IMR-90 (cell line): ENCODE data around the gene CKAP4. TPM values are rescaled to one million over a fixed set of nuclear protein-coding genes. Genes with fewer than 3 reads are reported as not detected.

Source experiments
- ATAC-seq: fragments of 200-7000 bp; cut with Tn5 transposase; 2 replicates; pipeline ENCODE4 v1.9.1; 2020; ENCODE audit warnings: low read depth, mild to moderate bottlenecking, moderate library complexity
- BruUV-seq: library from RNA; stranded (reverse); fragments of 400-500 nt; replicated peaks from 2 replicates; lab custom pipeline; 2021; lab: Mats Ljungman, UMichigan
- CTCF ChIA-PET: fragments of 300-600 bp; formaldehyde crosslinking; extraction: SDS; loops from one replicate; lab custom pipeline; 2021; ENCODE audit warnings: antibody characterized with exemption; lab: Yijun Ruan, JAX
- POLR2A ChIA-PET: fragments of 300-600 bp; sonication (Branson Sonifier 250); formaldehyde crosslinking; loops from one replicate; lab custom pipeline; 2022; ENCODE audit warnings: antibody characterized with exemption; ENCODE audit not compliant: unreplicated experiment; lab: Charles Lee
- DNase-seq: peaks from one replicate; pipeline ENCODE4 v3.0.0; 2013
- H2AFZ ChIP-seq: replicated peaks from 2 replicates; pipeline ENCODE3; 2013; ENCODE audit warnings: low read length, mild to moderate bottlenecking; ENCODE audit not compliant: poor library complexity
- H2AK5ac ChIP-seq: 2 replicates; pipeline ENCODE4 v1.6.1; 2013; ENCODE audit warnings: low read depth, low read length, inconsistent platforms
- H2AK9ac ChIP-seq: replicated peaks from 2 replicates; pipeline ENCODE3; 2013; ENCODE audit warnings: mild to moderate bottlenecking, low read depth, low read length, moderate library complexity; ENCODE audit not compliant: poor library complexity
- H2BK120ac ChIP-seq: 2 replicates; pipeline ENCODE4 v1.6.1; 2013; ENCODE audit warnings: low read depth, low read length, inconsistent platforms
- H2BK15ac ChIP-seq: 3 replicates; pipeline ENCODE4 v1.6.1; 2013; ENCODE audit warnings: low read depth, low read length, inconsistent platforms
- H2BK20ac ChIP-seq: 2 replicates; pipeline ENCODE4 v1.6.1; 2013; ENCODE audit warnings: low read depth, mild to moderate bottlenecking, inconsistent platforms, low read length, moderate library complexity
- H2BK5ac ChIP-seq: 2 replicates; pipeline ENCODE4 v1.6.1; 2013; ENCODE audit warnings: mild to moderate bottlenecking, low read depth, low read length, inconsistent platforms; ENCODE audit not compliant: poor library complexity, severe bottlenecking
- H3K14ac ChIP-seq: replicated peaks from 2 replicates; pipeline ENCODE4 v1.6.1; 2013; ENCODE audit warnings: low read depth, low read length, inconsistent platforms
- H3K18ac ChIP-seq: 2 replicates; pipeline ENCODE4 v1.6.1; 2013; ENCODE audit warnings: low read depth, low read length, control low read depth
- H3K23ac ChIP-seq: 2 replicates; pipeline ENCODE4 v1.6.1; 2013; ENCODE audit warnings: low read depth, low read length, inconsistent platforms
- H3K27ac ChIP-seq: 2 replicates; pipeline ENCODE4 v1.5.1; 2013; ENCODE audit warnings: mild to moderate bottlenecking, control low read depth, low read length; ENCODE audit not compliant: insufficient read depth
- H3K27me3 ChIP-seq: 2 replicates; pipeline ENCODE4 v1.6.1; 2013; ENCODE audit warnings: low read length; ENCODE audit not compliant: control insufficient read depth, insufficient read depth
- H3K36me3 ChIP-seq: 2 replicates; pipeline ENCODE4 v1.6.1; 2013; ENCODE audit warnings: low read length, mixed read lengths; ENCODE audit not compliant: control insufficient read depth, insufficient read depth
- H3K4ac ChIP-seq: 2 replicates; pipeline ENCODE4 v1.6.1; 2013; ENCODE audit warnings: low read depth, low read length, inconsistent platforms
- H3K4me1 ChIP-seq: 2 replicates; pipeline ENCODE4 v1.6.1; 2013; ENCODE audit warnings: low read length, mixed read lengths; ENCODE audit not compliant: control insufficient read depth, insufficient read depth
- H3K4me2 ChIP-seq: 2 replicates; pipeline ENCODE4 v1.6.1; 2013; ENCODE audit warnings: low read depth, mild to moderate bottlenecking, control low read depth, low read length, moderate library complexity
- H3K4me3 ChIP-seq: 2 replicates; pipeline ENCODE4 v1.5.1; 2013; ENCODE audit warnings: low read depth, mild to moderate bottlenecking, control low read depth, low read length, moderate library complexity; ENCODE audit not compliant: insufficient read depth
- H3K56ac ChIP-seq: 2 replicates; pipeline ENCODE4 v1.6.1; 2013; ENCODE audit warnings: low read length, inconsistent platforms; ENCODE audit not compliant: insufficient read depth; ENCODE audit errors: extremely low read depth
- H3K79me1 ChIP-seq, 2 experiments: 2 replicates each; pipeline ENCODE4 v1.6.1; 2013; ENCODE audit warnings: low read length in 2 of 2, inconsistent platforms in 1 of 2, low read depth in 1 of 2
- H3K9ac ChIP-seq: 2 replicates; pipeline ENCODE4 v1.6.1; 2013; ENCODE audit warnings: low read depth, low read length, control low read depth
- H3K9me1 ChIP-seq: 2 replicates; pipeline ENCODE4 v1.6.1; 2013; ENCODE audit warnings: low read length, inconsistent platforms; ENCODE audit not compliant: insufficient read depth
- H3K9me3 ChIP-seq: 2 replicates; pipeline ENCODE4 v1.6.1; 2013; ENCODE audit warnings: low read length; ENCODE audit not compliant: control insufficient read depth, insufficient read depth
- H4K20me1 ChIP-seq: 2 replicates; pipeline ENCODE4 v1.6.1; 2013; ENCODE audit warnings: low read length, inconsistent platforms; ENCODE audit not compliant: insufficient read depth
- H4K5ac ChIP-seq: 2 replicates; pipeline ENCODE4 v1.6.1; 2013; ENCODE audit warnings: mild to moderate bottlenecking, low read depth, low read length, control low read depth
- H4K8ac ChIP-seq, 2 experiments: 2 replicates each; pipeline ENCODE4 v1.6.1; 2013; ENCODE audit warnings: low read depth in 2 of 2, low read length in 2 of 2, control low read depth in 1 of 2, inconsistent platforms in 1 of 2
- H4K91ac ChIP-seq: 2 replicates; pipeline ENCODE4 v1.6.1; 2013; ENCODE audit warnings: low read depth, low read length, inconsistent platforms; ENCODE audit not compliant: insufficient read depth
- CTCF ChIP-seq: conservative IDR thresholded peaks from 2 replicates; pipeline ENCODE4 v1.5.1; 2012; ENCODE audit warnings: mild to moderate bottlenecking, low read depth, low read length, improper control_type of control experiment
- ELK1 ChIP-seq: fragments of 150-350 bp; IDR thresholded peaks from 2 replicates; pipeline ENCODE4 v1.6.1; 2016; ENCODE audit warnings: low read depth, mild to moderate bottlenecking, low read length, moderate library complexity, borderline replicate concordance
- MAFK ChIP-seq: IDR thresholded peaks from 2 replicates; pipeline ENCODE4 v1.6.1; 2012; ENCODE audit warnings: low read depth, low read length, improper control_type of control experiment
- NFE2L2 ChIP-seq: fragments of 150-350 bp; IDR thresholded peaks from 2 replicates; pipeline ENCODE4 v1.6.1; 2016; ENCODE audit warnings: low read depth, mild to moderate bottlenecking, low read length
- POLR2A ChIP-seq: IDR thresholded peaks from 2 replicates; pipeline ENCODE4 v1.6.1; 2012; ENCODE audit warnings: mild to moderate bottlenecking, low read depth, low read length
- RFX5 ChIP-seq: IDR thresholded peaks from 2 replicates; pipeline ENCODE4 v1.8.0; 2012; ENCODE audit warnings: low read depth, mild to moderate bottlenecking, low read length, moderate library complexity
- USF2 ChIP-seq: fragments of 150-350 bp; IDR thresholded peaks from 2 replicates; pipeline ENCODE4 v1.6.1; 2017; ENCODE audit warnings: mild to moderate bottlenecking, antibody characterized with exemption, low read length, low read depth
- WGBS, 2 experiments: methylation state at CpG; one replicate each; pipeline versions ENCODE4 v1.1.5 to v1.1.7; 2013; ENCODE audit warnings: missing lambda C conversion rate in 2 of 2; ENCODE audit not compliant: insufficient read length in 1 of 2; ENCODE audit errors: extremely low coverage in 2 of 2; 5-methylcytosine and 5-hydroxymethylcytosine counted together
- dilution Hi-C: fragments of 300-500 bp; cut with HindIII; formaldehyde crosslinking; loops from one replicate; pipeline ENCODE4 v1.14.3; 2018; ENCODE audit warnings: low sequenced_read_pairs; ENCODE audit not compliant: unreplicated experiment
- in situ Hi-C: fragments of 300-500 bp; cut with MboI; formaldehyde crosslinking; loops from 3 replicates; pipeline ENCODE4 v1.14.3; 2019; ENCODE audit warnings: low sequenced_read_pairs, inconsistent platforms, mixed read lengths
- intact Hi-C: fragments of 100-400 bp; cut with micrococcal nuclease; formaldehyde crosslinking; loops from 2 replicates; pipeline ENCODE4 v1.10.0; 2022
- polyA plus RNA-seq, 3 experiments: library from polyadenylated mRNA; depleted of rRNA; stranded (reverse); fragments of >200 nt; gene quantifications; 2 replicates each; pipeline ENCODE4 v1.2.3, GENCODE V29; 2012; ENCODE audit warnings: low replicate concordance in 1 of 3
- total RNA-seq: library from RNA; depleted of rRNA; stranded (reverse); fragments of >200 nt; gene quantifications from 2 replicates; pipeline ENCODE4 v1.2.3, GENCODE V29; 2012

CKAP4 gene
- total and polyA plus RNA-seq, 2 of the 4 experiments (the other 2 are of a cell fraction): 94.5 to 297 TPM

GRCh38 chr12:106258226-106258625 lies 10.4 kb upstream of the CKAP4 start:
- H3K14ac ChIP-seq: no peak overlapping the region
- WGBS, 2 experiments: no CpG with 5 or more reads among the region's 4 CpGs
- CTCF ChIA-PET: no interaction called here

More at GRCh38 chr12:106258226-106258625, 10.4 kb upstream of the CKAP4 start:
- no peak overlapping the region for H3K27ac ChIP-seq
- H2BK15ac ChIP-seq: no peak overlapping the region
- H2BK5ac ChIP-seq: no peak overlapping the region
- no peak overlapping the region for H2AK9ac ChIP-seq
- H4K91ac ChIP-seq: no peak overlapping the region
- H3K9me1 ChIP-seq: no peaks in the 10 kb centered on the region
- no peaks in the 10 kb centered on the region for H3K36me3 ChIP-seq
- H3K56ac ChIP-seq: no peak overlapping the region
- H3K4ac ChIP-seq: no peak overlapping the region
- no peak overlapping the region for H4K5ac ChIP-seq
- H3K27me3 ChIP-seq: no peaks in the 10 kb centered on the region
- no peak overlapping the region for H2AK5ac ChIP-seq
- H4K8ac ChIP-seq: no peak overlapping the region
- in situ Hi-C loops: no loop called here
- no peak overlapping the region for H2BK120ac ChIP-seq
- H4K20me1 ChIP-seq: no peaks in the 10 kb centered on the region
- H3K4me2 ChIP-seq: no peak overlapping the region
- TF ChIP-seq MAFK (no peak), NFE2L2 (no peak), RFX5 (no peak), CTCF (no peak), ELK1 (no peak), USF2 (no peak), POLR2A (no peak)
- BruUV-seq: no TSS peak
- no peak overlapping the region for H2AFZ ChIP-seq
- no peaks in the 10 kb centered on the region for H3K9me3 ChIP-seq
- no peak overlapping the region for H2BK20ac ChIP-seq
- dilution Hi-C loops: no loop called here
- no peak overlapping the region for H3K4me3 ChIP-seq
- H3K9ac ChIP-seq: no peak overlapping the region
- POLR2A ChIA-PET: no interaction called here
- no peak overlapping the region for H3K23ac ChIP-seq
- no peak for ATAC-seq
- H3K18ac ChIP-seq: no peak overlapping the region
- H3K4me1 ChIP-seq: no peaks in the 10 kb centered on the region
- DNase-seq: no peak
- intact Hi-C loops: no loop called here
- no peaks in the 10 kb centered on the region for H3K79me1 ChIP-seq
